Large intestine (tissue), 3 donors: Measurements from ENCODE around the gene VAX1. TPM values are rescaled to one million over a fixed set of nuclear protein-coding genes. Genes with fewer than 3 reads are reported as not detected.
"Not testable (repeated sequence)": the region's sequence is repeated elsewhere in the genome, so short reads cannot be mapped to it uniquely, and the experiment has no call there.

Experiments used
- DNase-seq, 2 donors: peaks; one replicate each; pipeline versions ENCODE4 v3.0.0 to v3.0.0-alpha.2; 2013
- H3K27ac ChIP-seq: one replicate; pipeline ENCODE4 v1.5.1; 2013; ENCODE audit warnings: low read length
- H3K27me3 ChIP-seq: 2 replicates; pipeline ENCODE4 v1.6.1; 2013; ENCODE audit warnings: low read length; ENCODE audit not compliant: control insufficient read depth, insufficient read depth
- H3K36me3 ChIP-seq: 2 replicates; pipeline ENCODE4 v1.6.1; 2013; ENCODE audit warnings: low read length; ENCODE audit not compliant: control insufficient read depth, insufficient read depth
- H3K4me1 ChIP-seq: one replicate; pipeline ENCODE4 v1.6.1; 2013; ENCODE audit warnings: low read length; ENCODE audit not compliant: control insufficient read depth, insufficient read depth
- H3K4me3 ChIP-seq: one replicate; pipeline ENCODE4 v1.5.1; 2013; ENCODE audit warnings: low read length
- H3K9me3 ChIP-seq: one replicate; pipeline ENCODE4 v1.6.1; 2013; ENCODE audit warnings: mild to moderate bottlenecking, low read depth, low read length, moderate library complexity; ENCODE audit not compliant: control insufficient read depth
- WGBS: methylation state at CpG from one replicate; pipeline ENCODE4 v1.1.5; 2013; ENCODE audit warnings: low lambda C conversion rate; ENCODE audit not compliant: insufficient coverage; 5-methylcytosine and 5-hydroxymethylcytosine counted together
- polyA plus RNA-seq: library from polyadenylated mRNA; unstranded; fragments of 120-200 nt; gene quantifications from one replicate; pipeline ENCODE4 v1.2.1, GENCODE V29; 2013

Gene VAX1
- polyA plus RNA-seq, 1 donor: not detected

DNA sequence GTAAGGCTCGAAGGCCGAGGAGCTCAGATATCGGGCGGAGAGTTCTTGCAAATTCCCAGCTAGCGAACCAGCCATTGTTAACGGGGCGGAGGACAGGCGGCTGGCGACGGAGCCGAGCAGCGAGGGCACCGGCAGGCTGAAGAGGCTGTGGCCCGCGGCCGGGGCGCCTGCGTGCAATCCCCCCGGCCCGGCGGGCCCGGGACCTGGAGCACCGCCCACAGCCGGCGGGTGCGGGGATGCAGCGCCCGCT, 4.1 kb downstream of the VAX1 start:
- no peak overlapping the region for H3K27ac ChIP-seq
- H3K4me3 ChIP-seq: no peak overlapping the region
- WGBS: no CpG with 5 or more reads among the region's 28 CpGs
- H3K4me1 ChIP-seq: peaks cover 28% of the 10 kb centered on the region
- H3K27me3 ChIP-seq: peaks cover 98% of the 10 kb centered on the region
- H3K36me3 ChIP-seq: no peaks in the 10 kb centered on the region
- DNase-seq: no peak
- H3K9me3 ChIP-seq: peaks cover 22% of the 10 kb centered on the region

DNA sequence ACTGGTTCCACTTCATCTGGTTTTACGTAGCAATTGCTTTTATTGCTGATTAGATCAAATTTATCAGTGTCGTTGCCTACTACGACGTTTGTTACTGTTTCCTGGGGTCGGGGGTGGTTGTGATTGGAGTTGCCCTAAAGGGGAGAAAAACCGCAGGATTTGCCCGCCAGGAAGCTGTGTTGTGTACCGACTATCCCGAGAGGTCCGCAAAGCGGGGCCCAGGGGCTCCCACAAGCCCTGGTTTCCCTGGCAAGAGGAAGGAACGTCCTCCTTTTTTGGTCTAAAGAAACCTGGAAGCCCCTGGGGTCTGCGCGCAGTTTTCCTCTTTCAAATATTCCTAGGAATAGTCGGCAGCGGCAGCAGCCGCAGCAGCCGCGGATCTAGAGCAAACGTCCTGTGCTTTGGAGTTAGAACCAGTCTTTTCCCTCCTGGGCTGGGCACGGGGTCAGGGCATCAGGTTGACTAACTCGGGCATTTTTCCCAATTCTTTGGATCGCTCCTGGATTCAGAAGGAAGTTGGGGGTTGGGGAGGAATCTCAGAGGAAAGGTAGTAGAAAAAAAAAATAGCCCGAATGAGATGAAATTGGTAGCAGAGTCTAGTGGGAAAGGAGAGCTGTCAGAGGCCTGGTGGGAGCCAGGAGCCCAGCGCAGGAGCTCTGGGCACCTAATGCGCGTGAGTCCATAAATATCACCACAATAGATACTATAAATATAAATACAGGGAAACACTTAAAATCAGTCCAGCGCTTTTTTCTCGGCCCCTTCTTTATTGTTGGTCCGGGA, 4.6 kb downstream of the VAX1 start:
- WGBS: no CpG with 5 or more reads among the region's 30 CpGs

DNA sequence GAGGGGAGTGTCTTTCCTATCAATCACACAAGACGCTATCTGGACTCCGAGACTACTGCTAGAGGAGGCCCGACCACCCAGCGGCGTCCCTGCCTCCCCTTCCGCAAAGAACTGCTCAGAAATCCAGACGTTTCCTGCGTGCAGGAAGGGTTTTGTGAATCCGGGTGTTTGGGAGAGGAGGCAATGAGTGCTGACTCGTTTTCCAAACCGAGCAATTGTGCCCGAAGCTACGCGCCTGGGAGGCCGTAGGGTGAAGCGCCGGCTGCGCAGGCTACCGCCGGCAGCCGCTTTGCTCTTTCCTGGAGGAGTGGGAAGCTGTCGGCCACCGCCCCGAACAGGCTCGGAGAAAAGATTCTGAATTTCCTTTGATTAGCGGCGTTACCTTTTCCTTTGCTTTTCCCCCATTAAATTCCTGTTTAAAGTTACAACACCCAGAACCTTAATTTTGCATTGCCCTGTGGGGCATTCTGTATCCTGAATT, 5.3 kb downstream of the VAX1 start:
- WGBS: no CpG with 5 or more reads among the region's 27 CpGs
- no peaks in the 10 kb centered on the region for H3K36me3 ChIP-seq
- H3K4me1 ChIP-seq: peaks cover 25% of the 10 kb centered on the region
- peak in 1 of 2 donors; percentile 30 for DNase-seq
- peaks cover 22% of the 10 kb centered on the region for H3K9me3 ChIP-seq
- H3K4me3 ChIP-seq: no peak overlapping the region
- peaks cover 96% of the 10 kb centered on the region for H3K27me3 ChIP-seq
- H3K27ac ChIP-seq: no peak overlapping the region

More for the DNA sequence above, 4.6 kb downstream of the VAX1 start:
- Histone ChIP-seq H3K4me3 (no peak overlapping the region), H3K27ac (no peak overlapping the region), H3K36me3 (no peaks in the 10 kb centered on the region), H3K27me3 (peaks cover 98% of the 10 kb centered on the region), H3K9me3 (peaks cover 22% of the 10 kb centered on the region), H3K4me1 (peaks cover 28% of the 10 kb centered on the region)
- no peak for DNase-seq

DNA sequence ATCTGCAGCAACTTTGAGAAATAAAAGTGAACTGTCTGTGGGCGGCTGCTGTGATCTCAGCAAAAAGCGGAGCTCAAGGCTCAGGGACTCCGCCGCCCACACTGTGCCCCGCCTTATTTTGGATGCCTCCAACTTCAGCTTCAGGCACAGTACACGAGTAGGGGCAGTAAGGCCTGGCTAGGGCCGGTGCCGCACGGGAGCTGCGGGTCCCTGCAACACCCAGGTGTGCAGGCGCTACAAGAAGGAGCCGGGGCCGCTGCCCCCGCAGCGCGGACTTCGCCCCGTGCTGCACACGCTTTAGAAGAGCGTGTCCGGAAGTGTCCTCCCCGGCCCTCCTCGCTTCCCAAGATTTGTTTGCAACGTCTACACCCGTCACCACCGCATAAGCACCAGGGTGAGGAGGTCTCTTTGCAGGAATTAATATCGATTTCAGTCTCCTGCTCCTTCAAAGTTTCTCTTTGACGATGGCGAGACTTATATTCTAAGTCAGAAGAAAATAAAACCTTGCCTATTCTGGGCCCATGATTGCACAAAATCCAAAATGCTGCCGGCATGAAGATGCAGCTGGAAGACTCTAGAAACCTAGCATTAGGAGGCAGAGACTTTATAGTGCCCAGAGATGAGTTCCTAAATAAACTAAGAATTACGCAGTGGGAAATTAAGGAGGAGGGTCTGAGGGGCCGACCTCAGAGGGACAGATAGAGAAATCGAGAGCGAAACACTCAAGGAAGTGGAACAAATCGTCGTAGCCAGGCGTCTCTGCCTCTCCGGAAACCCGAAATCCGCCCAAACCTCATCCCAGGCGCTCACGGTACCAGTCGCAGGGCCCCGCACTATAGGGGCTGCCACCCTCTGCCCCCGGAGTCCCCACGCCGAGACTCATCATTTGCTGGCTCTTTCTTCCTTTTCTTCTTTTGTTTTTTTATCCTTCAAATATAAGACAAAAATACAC, 6.4 kb downstream of the VAX1 start:
- peak; percentile 71 to 86 for DNase-seq
- H3K36me3 ChIP-seq: no peaks in the 10 kb centered on the region
- peaks cover 95% of the 10 kb centered on the region for H3K27me3 ChIP-seq
- no peak overlapping the region for H3K27ac ChIP-seq
- H3K9me3 ChIP-seq: peaks cover 14% of the 10 kb centered on the region
- peaks cover 19% of the 10 kb centered on the region for H3K4me1 ChIP-seq
- 0% methylated on average over 5 of the region's 47 CpGs for WGBS
- H3K4me3 ChIP-seq: peak overlapping the region; percentile 9

DNA sequence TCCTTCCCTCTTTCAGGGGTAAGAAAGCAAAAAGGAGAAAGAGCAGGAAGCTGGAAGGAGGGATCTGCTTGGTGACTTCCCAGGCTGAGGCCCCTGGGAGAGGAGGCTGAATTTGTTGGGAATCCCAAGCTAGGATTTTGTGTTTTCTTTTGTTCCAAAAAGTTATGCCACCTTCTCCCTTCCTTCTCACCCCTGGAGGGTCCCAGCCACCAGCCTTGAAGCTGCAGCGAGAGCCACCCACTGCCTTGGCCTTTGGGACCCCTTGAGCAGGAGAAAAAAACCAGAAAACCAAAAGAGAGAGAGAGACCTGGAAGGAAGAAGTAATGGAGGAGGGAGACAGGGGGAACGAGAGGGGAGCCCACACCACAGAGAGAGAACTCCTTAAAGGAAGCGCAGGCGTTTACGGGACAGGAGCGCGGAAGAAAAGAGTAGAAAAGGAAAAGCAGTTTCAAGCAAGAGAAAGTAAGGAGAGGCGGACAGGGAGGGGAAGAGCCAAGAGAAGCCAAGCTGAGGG, 7.2 kb downstream of the VAX1 start:
- Histone ChIP-seq H3K4me1 (peaks cover 19% of the 10 kb centered on the region), H3K4me3 (peak overlapping the region; percentile 9), H3K27me3 (peaks cover 93% of the 10 kb centered on the region), H3K9me3 (peaks cover 13% of the 10 kb centered on the region), H3K27ac (no peak overlapping the region), H3K36me3 (no peaks in the 10 kb centered on the region)
- no peak for DNase-seq
- 34% methylated on average over 7 of the region's 8 CpGs for WGBS

DNA sequence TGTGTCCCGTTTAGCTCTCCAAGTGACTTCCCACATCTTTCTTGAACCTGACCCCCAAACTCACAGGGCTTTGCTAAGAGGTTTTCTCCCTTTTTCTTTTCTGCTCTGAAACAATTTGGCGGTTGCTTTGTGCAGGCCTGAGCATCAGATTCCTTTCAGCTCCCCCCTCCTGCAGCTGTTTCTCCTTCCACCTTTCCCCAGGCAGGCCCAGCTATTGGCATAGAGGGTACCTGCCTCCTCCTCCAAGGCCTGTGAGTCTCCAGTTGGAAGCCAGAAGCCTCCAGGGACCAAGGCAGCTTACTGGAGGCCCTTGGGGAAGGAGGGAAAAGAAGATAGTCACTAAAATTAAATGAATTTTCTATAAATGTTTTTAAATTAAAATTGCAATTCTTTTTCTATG, 7.7 kb downstream of the VAX1 start:
- Histone ChIP-seq H3K4me3 (no peak overlapping the region), H3K36me3 (no peaks in the 10 kb centered on the region), H3K27me3 (peaks cover 93% of the 10 kb centered on the region), H3K9me3 (peaks cover 14% of the 10 kb centered on the region), H3K4me1 (peaks cover 19% of the 10 kb centered on the region), H3K27ac (no peak overlapping the region)
- no peak for DNase-seq
- no CpG with 5 or more reads among the region's 2 CpGs for WGBS

DNA sequence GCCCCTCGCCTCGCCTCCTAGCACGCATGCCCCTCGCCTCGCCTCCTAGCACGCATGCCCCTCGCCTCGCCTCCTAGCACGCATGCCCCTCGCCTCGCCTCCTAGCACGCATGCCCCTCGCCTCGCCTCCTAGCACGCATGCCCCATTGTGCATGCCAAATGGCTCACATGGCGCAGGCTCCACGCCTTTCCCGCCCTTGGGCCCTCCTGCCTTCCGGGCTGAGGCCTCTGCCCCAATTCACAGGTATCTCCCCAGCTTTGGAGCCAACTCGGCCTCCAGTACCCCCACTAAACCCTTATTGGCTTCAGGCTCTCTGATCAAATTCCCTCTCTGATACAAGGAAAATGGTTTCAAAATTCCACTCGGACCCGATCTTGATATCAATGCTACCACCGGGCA, 11.4 kb downstream of the VAX1 start:
- not testable (repeated sequence) for H3K36me3 ChIP-seq, H3K9me3 ChIP-seq, H3K4me3 ChIP-seq, H3K27ac ChIP-seq, DNase-seq, H3K4me1 ChIP-seq
- 100% methylated on average over 1 of the region's 23 CpGs for WGBS
- peaks cover 73% of the 10 kb centered on the region for H3K27me3 ChIP-seq

DNA sequence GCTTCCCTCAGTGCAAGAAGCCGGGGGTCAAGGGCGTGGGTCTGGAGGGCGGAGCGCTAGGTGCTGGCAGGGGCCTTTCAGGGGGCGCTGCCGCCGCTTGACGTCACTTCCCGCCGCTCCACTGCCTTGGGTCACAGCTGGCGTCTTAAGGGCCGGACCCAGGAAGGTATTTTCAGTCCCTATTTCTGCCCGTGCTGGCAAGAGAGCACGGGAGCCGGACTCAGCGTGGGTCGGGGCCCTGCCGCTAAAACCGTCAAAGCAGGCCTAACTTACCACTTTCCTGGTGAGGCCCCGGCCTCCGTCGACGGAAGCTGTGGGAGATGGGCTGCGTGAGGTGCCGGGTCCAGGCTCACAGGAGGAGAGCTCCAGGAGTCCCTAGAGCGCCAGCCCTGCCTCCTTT, 12.0 kb downstream of the VAX1 start:
- peaks cover 67% of the 10 kb centered on the region for H3K27me3 ChIP-seq
- DNase-seq: no peak
- H3K27ac ChIP-seq: no peak overlapping the region
- no peak overlapping the region for H3K4me3 ChIP-seq
- no peaks in the 10 kb centered on the region for H3K36me3 ChIP-seq
- H3K4me1 ChIP-seq: peaks cover 2% of the 10 kb centered on the region
- H3K9me3 ChIP-seq: peaks cover 3% of the 10 kb centered on the region
- WGBS: no CpG with 5 or more reads among the region's 26 CpGs

DNA sequence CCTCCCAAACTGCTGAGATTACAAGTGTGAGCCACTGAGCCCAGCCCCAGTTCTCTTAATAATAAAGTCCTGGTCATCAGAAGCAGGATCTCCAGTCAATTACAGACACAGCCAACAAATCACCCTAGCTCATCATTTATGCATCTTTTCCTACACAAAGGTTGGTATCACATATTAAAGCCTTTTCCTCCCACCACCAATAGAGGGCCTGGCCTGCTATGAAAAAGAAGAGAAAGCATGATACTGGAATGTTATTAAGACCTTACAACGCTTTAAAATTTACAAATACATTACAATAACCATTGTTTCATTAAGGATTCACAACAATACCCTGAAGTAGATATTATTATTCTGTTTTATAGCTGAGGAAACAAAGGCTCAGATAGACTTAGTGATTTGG, 25.9 kb downstream of the VAX1 start:
- H3K36me3 ChIP-seq: no peaks in the 10 kb centered on the region
- no peak overlapping the region for H3K4me3 ChIP-seq
- whole genome bisulfite sequencing: 40% methylated on average over 1 of the region's 1 CpG
- H3K27ac ChIP-seq: no peak overlapping the region
- H3K9me3 ChIP-seq: no peaks in the 10 kb centered on the region
- DNase-seq: no peak
- no peaks in the 10 kb centered on the region for H3K4me1 ChIP-seq
- peaks cover 19% of the 10 kb centered on the region for H3K27me3 ChIP-seq

DNA sequence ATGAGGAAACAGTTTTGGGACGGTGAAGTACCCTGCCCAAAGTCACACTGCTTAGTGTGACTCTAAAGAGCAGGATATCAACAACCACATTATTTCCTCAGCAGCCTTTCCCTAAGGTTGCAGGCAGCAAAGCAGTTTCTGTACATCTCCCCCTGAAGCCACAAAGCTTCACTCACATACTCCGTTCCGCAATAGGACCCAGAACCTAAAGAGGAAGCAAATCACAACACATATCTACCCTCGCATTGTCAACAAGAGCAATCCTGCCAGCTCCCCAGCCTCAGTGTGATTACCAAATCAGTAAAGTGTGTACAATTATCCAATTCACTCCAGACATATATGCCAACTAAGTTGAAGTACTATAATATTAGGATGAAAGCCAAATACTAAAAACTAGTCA, 30.8 kb downstream of the VAX1 start:
- no peaks in the 10 kb centered on the region for H3K4me1 ChIP-seq
- H3K4me3 ChIP-seq: no peak overlapping the region
- H3K9me3 ChIP-seq: no peaks in the 10 kb centered on the region
- H3K27ac ChIP-seq: no peak overlapping the region
- peaks cover 12% of the 10 kb centered on the region for H3K27me3 ChIP-seq
- H3K36me3 ChIP-seq: no peaks in the 10 kb centered on the region
- no peak for DNase-seq
- 100% methylated on average over 1 of the region's 4 CpGs for WGBS
